SH-SY5Y (cell line): ENCODE measurements around the gene MGA.

Source experiments
- GATA2 ChIP-seq: IDR thresholded peaks from 2 replicates; pipeline ENCODE4 v1.6.1; 2011; ENCODE audit warnings: mild to moderate bottlenecking, low read depth, low read length
- GATA3 ChIP-seq: IDR thresholded peaks from 2 replicates; pipeline ENCODE4 v1.6.1; 2011; ENCODE audit warnings: low read depth, mild to moderate bottlenecking, low read length, moderate library complexity

GRCh38 chr15:41817781-41818180 lies 157.6 kb downstream of the MGA start:
- TF ChIP-seq GATA3 (no peak), GATA2 (no peak)
